Neutrophil (primary cell): Measurements from ENCODE around the gene ZNF292.

Experiments
- H3K27ac ChIP-seq: fragments of 200-600 bp; sonication (generic); 2 replicates; pipeline ENCODE4 v1.5.1; 2016; ENCODE audit warnings: mild to moderate bottlenecking, moderate library complexity
- H3K27me3 ChIP-seq: fragments of 200-600 bp; sonication (generic); 2 replicates; pipeline ENCODE4 v1.6.0; 2016; ENCODE audit warnings: mild to moderate bottlenecking
- H3K36me3 ChIP-seq: fragments of 200-600 bp; sonication (generic); 2 replicates; pipeline ENCODE4 v1.5.1; 2017
- H3K4me1 ChIP-seq, 2 experiments: fragments of 200-600 bp in 1 of 2; sonication (generic) in 1 of 2; 1 replicate in 1 of 2; 2 replicates in 1 of 2; pipeline versions ENCODE4 v1.5.1 to v1.6.1; 2013 to 2016; ENCODE audit warnings: low read depth in 1 of 2, low read length in 1 of 2, mild to moderate bottlenecking in 1 of 2, moderate library complexity in 1 of 2; ENCODE audit not compliant: control insufficient read depth in 1 of 2, insufficient read depth in 1 of 2
- H3K4me3 ChIP-seq, 2 experiments: fragments of 200-600 bp in 1 of 2; sonication (generic) in 1 of 2; 1 replicate in 1 of 2; 2 replicates in 1 of 2; pipeline ENCODE4 v1.5.1; 2013 to 2016; ENCODE audit warnings: low read depth in 1 of 2, low read length in 1 of 2, mild to moderate bottlenecking in 1 of 2, moderate library complexity in 1 of 2
- H3K9me3 ChIP-seq: fragments of 200-600 bp; sonication (generic); 2 replicates; pipeline ENCODE4 v1.5.1; 2016
- TF ChIP-seq, protein P1 (sequence below): fragments of 200-600 bp; sonication (generic); IDR thresholded peaks from 2 replicates; pipeline ENCODE4 v1.5.1; 2016; ENCODE audit warnings: antibody characterized with exemption

Gene ZNF292

DNA sequence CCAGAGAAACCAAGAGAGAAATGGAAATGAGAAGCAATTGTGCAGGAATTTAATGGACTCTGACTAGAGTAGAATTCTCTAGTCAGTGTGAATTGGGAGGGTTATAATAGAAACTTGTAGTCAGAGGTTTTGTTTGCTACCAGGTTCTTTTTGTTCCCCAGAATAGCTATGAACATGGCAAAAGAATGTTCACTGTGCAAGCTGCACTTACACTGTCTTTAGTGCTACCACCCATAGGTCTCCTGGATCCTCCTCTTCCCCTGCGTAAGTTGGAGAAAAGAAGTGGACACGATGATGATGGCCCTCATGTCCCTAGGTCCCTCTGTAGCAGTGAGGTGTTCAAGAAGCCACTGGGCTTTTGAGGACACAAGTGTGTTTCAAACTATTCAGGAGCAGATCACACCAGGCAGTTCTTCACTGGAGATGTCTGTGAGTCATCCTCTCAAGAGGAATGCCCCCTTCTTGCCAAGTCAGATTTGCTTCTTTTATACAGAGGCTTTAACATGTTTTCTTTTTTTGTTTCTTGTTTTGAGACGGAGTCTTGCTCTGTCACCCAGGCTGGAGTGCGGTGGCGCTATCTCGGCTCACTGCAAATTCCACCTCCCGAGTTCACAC lies 119.4 kb downstream of the ZNF292 start:
- Histone ChIP-seq H3K9me3 (no peaks in the 10 kb centered on the region), H3K36me3 (no peaks in the 10 kb centered on the region), H3K4me3 (no peak overlapping the region), H3K27me3 (no peaks in the 10 kb centered on the region), H3K4me1 (peaks cover 0 to 10% of the 10 kb centered on the region in 2 experiments), H3K27ac (no peak overlapping the region)
- TF ChIP-seq, protein P1, sequence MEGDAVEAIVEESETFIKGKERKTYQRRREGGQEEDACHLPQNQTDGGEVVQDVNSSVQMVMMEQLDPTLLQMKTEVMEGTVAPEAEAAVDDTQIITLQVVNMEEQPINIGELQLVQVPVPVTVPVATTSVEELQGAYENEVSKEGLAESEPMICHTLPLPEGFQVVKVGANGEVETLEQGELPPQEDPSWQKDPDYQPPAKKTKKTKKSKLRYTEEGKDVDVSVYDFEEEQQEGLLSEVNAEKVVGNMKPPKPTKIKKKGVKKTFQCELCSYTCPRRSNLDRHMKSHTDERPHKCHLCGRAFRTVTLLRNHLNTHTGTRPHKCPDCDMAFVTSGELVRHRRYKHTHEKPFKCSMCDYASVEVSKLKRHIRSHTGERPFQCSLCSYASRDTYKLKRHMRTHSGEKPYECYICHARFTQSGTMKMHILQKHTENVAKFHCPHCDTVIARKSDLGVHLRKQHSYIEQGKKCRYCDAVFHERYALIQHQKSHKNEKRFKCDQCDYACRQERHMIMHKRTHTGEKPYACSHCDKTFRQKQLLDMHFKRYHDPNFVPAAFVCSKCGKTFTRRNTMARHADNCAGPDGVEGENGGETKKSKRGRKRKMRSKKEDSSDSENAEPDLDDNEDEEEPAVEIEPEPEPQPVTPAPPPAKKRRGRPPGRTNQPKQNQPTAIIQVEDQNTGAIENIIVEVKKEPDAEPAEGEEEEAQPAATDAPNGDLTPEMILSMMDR = no peak

DNA sequence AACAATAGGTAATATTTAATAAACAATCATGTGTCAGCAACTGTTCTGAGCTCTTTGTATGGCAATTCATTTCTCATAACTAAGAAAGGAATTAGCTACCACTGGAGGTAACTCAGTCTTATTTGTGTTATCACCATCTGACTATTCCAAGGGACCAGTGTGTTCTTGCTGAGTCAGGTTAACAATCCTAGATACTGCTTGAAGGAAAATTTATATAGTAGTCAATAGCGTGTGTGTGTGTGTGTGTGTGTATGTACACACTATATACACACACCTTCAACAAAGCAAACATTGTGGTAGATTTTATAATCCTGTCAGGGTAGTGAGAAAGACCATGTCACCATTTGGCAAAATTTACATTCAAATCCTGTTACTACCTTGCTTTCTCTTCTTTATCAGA lies 121.3 kb downstream of the ZNF292 start:
- Histone ChIP-seq H3K4me3 (no peak overlapping the region), H3K4me1 (peaks cover 0 to 10% of the 10 kb centered on the region in 2 experiments), H3K36me3 (no peaks in the 10 kb centered on the region), H3K27me3 (no peaks in the 10 kb centered on the region), H3K9me3 (no peaks in the 10 kb centered on the region), H3K27ac (no peak overlapping the region)
- TF ChIP-seq, protein P1 = no peak

DNA sequence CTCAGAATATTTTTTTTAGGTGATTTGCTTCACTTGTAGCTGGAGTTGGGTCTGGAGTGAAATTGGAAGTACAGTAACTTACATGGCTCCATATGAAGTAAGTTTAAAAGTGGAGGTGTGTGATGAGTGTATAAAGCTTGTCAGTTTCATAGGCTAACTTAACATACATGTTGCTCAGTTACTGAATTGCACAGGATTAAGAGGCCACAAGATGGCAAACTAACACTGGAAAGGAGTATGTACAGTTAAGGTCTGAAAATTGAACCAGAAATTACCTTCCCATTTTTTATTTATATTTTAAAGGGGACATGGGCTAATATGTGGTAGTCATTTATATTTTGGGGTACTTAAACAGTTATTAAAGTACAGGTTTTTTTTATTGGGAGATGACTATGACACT lies 121.8 kb downstream of the ZNF292 start:
- Histone ChIP-seq H3K27me3 (no peaks in the 10 kb centered on the region), H3K4me3 (no peak overlapping the region), H3K4me1 (peaks cover 0 to 10% of the 10 kb centered on the region in 2 experiments), H3K36me3 (no peaks in the 10 kb centered on the region), H3K9me3 (no peaks in the 10 kb centered on the region), H3K27ac (no peak overlapping the region)
- TF ChIP-seq, protein P1 = no peak

DNA sequence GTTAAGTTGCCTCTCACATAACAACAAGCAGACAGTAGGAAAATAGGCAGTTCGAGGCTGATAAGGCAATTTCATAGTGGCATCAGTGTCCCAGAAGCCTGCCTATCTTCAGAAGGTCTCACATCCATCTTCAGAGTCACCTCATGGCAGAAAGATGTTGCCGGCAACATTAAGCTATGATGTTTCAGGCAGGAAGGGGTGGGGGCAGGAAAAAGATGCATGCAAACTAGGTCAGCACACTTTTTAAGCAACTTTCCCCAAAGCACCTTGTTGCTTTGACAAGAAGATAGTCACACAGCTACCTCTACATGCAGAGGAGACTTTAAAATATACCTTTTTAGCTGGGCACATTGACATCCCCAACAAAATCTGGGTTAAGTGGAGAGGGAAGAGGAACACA lies 123.8 kb downstream of the ZNF292 start:
- TF ChIP-seq, protein P1 = no peak
- no peak overlapping the region for H3K4me3 ChIP-seq
- no peaks in the 10 kb centered on the region for H3K36me3 ChIP-seq
- H3K27me3 ChIP-seq = no peaks in the 10 kb centered on the region
- H3K27ac ChIP-seq = no peak overlapping the region
- H3K4me1 ChIP-seq = peaks cover 2 to 7% of the 10 kb centered on the region in 2 experiments
- no peaks in the 10 kb centered on the region for H3K9me3 ChIP-seq

DNA sequence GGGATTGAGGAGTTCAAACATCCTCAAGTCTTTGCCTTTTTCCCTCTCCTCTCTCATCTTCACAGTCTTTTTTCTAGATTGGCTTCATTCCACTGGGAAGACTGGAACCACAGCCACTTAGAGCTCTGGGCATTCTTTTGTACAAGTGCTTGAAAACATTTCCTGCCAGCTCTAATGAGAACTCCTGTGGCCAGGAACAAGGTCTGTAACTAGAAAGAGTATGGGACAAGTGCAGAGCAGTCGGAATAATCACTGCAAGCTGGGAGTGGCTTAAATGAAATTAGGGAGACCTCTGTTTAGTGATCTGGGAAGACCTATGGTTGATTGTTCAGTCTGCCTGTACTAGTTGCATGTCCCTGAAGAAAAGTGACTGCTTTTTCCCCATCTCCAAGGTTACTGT lies 126.1 kb downstream of the ZNF292 start:
- TF ChIP-seq, protein P1 = no peak
- Histone ChIP-seq H3K27me3 (no peaks in the 10 kb centered on the region), H3K9me3 (no peaks in the 10 kb centered on the region), H3K27ac (no peak overlapping the region), H3K4me3 (no peak overlapping the region), H3K36me3 (no peaks in the 10 kb centered on the region), H3K4me1 (peaks cover 22 to 24% of the 10 kb centered on the region in 2 experiments)

DNA sequence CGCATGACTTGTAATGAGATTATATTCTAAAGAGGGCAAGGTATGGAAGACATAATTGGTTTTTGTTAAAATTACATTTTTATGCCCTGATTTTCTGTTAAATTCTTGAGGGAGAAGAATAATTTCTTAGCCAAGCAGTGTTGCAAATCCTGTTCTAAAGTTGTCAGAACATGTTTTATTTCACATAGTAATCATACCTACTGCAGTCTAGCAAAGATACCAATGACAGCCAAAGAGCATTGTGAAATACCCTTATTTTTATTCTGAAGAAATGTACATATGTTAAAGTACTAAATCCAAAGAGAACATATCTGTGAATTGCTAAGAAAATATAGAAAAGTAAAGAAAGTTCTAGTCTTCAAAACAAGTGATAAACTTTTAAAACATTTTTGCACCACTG lies 127.4 kb downstream of the ZNF292 start:
- Histone ChIP-seq H3K36me3 (no peaks in the 10 kb centered on the region), H3K9me3 (no peaks in the 10 kb centered on the region), H3K27ac (no peak overlapping the region), H3K27me3 (no peaks in the 10 kb centered on the region), H3K4me3 (no peak overlapping the region), H3K4me1 (peaks cover 35 to 37% of the 10 kb centered on the region in 2 experiments)
- TF ChIP-seq, protein P1 = no peak
